ENCODE data around the gene DYRK1A.

The DYRK1A gene

GRCh38 chr21:37550618-37551330 is 184.2 kb downstream of the DYRK1A start:
- DNase-seq (ENCODE audit: low read depth) = no peak

GRCh38 chr21:37551331-37551992 is 184.9 kb downstream of the DYRK1A start:
- DNase-seq (ENCODE audit: low read depth) = no peak

- DNase-seq (ENCODE audit: low read depth) = no peak
Observed at GRCh38 chr21:37551993-37552355, 185.4 kb downstream of the DYRK1A start.

GRCh38 chr21:37552496-37553029 is 186.0 kb downstream of the DYRK1A start:
- no peak for DNase-seq (ENCODE audit: low read depth)

GRCh38 chr21:37553078-37553481 is 186.5 kb downstream of the DYRK1A start:
- DNase-seq (ENCODE audit: low read depth) = no peak

- DNase-seq (ENCODE audit: low read depth) = no peak
Observed at GRCh38 chr21:37554661-37555379, 188.2 kb downstream of the DYRK1A start.

GRCh38 chr21:37555672-37556261 is 189.2 kb downstream of the DYRK1A start:
- no peak for DNase-seq (ENCODE audit: low read depth)

- DNase-seq (ENCODE audit: low read depth) = no peak
Observed at GRCh38 chr21:37557261-37557950, 190.8 kb downstream of the DYRK1A start.

- DNase-seq (ENCODE audit: low read depth) = no peak
Observed at GRCh38 chr21:37558676-37559211, 192.2 kb downstream of the DYRK1A start.

- no peak for DNase-seq (ENCODE audit: low read depth)
Observed at GRCh38 chr21:37560385-37560784, 193.8 kb downstream of the DYRK1A start.

- no peak for DNase-seq (ENCODE audit: low read depth)
Observed at GRCh38 chr21:37561506-37561905, 194.9 kb downstream of the DYRK1A start.

GRCh38 chr21:37561941-37562919 is 195.7 kb downstream of the DYRK1A start:
- DNase-seq (ENCODE audit: low read depth) = no peak

- DNase-seq (ENCODE audit: low read depth) = no peak
Observed at GRCh38 chr21:37562920-37563640, 196.5 kb downstream of the DYRK1A start.

GRCh38 chr21:37563641-37564340 is 197.2 kb downstream of the DYRK1A start:
- peak; percentile 86 for DNase-seq (ENCODE audit: low read depth)

- DNase-seq (ENCODE audit: low read depth) = peak; percentile 85
Observed at GRCh38 chr21:37564341-37564923, 197.9 kb downstream of the DYRK1A start.

- DNase-seq (ENCODE audit: low read depth) = no peak
Observed at GRCh38 chr21:37564924-37565529, 198.5 kb downstream of the DYRK1A start.

GRCh38 chr21:37565530-37566223 is 199.1 kb downstream of the DYRK1A start:
- no peak for DNase-seq (ENCODE audit: low read depth)

All from stimulated activated CD8-positive, alpha-beta memory T cell treated with anti-CD3 and anti-CD28 coated beads, Interleukin-12 subunit alpha, Interleukin-12 subunit beta, amount 100 ng/mL, for 1 hour (primary cell).